K562 (cell line): ENCODE results near the gene PBX2. TPM values are rescaled to one million over a fixed set of nuclear protein-coding genes. Genes with fewer than 3 reads are reported as not detected.
A peak's percentile ranks its signal among the peaks of the same experiment; 100 is the strongest.

Experiments used
- ADNP ChIP-seq: fragments of 200-800 bp; sonication (Bioruptor generic); IDR thresholded peaks from 2 replicates; pipeline ENCODE4 v1.6.1; 2016; ENCODE audit warnings: missing genetic modification characterization, missing compliant biosample characterization
- ARID2 ChIP-seq: fragments of 450-650 bp; IDR thresholded peaks from 2 replicates; pipeline ENCODE4 v1.6.1; 2017; ENCODE audit warnings: antibody characterized with exemption, mild to moderate bottlenecking
- DMBX1 ChIP-seq: fragments of 250-450 bp; sonication (Bioruptor Pico); IDR thresholded peaks from 2 replicates; pipeline ENCODE4 v1.8.0; 2022; ENCODE audit warnings: inconsistent platforms, mild to moderate bottlenecking, moderate library complexity, borderline replicate concordance
- ERF ChIP-seq: fragments of 450-650 bp; formaldehyde crosslinking; IDR thresholded peaks from 2 replicates; pipeline ENCODE4 v1.4.0; 2020; ENCODE audit warnings: mild to moderate bottlenecking, mixed read lengths
- HDAC8 ChIP-seq: fragments of 450-650 bp; IDR thresholded peaks from 2 replicates; pipeline ENCODE4 v1.6.1; 2016; ENCODE audit warnings: mild to moderate bottlenecking, missing genetic modification characterization, moderate library complexity, missing compliant biosample characterization
- KDM4B ChIP-seq, 2 experiments: fragments of 450-650 bp in 1 of 2; sonication (generic) in 1 of 2; IDR thresholded peaks; 2 replicates each; pipeline ENCODE4 v1.6.1; 2016 to 2017; ENCODE audit warnings: borderline replicate concordance in 2 of 2, antibody characterized with exemption in 1 of 2, low read depth in 1 of 2, mild to moderate bottlenecking in 1 of 2
- L3MBTL2 ChIP-seq: fragments of 450-650 bp; IDR thresholded peaks from 2 replicates; pipeline ENCODE4 v1.6.1; 2016; ENCODE audit warnings: mild to moderate bottlenecking, moderate library complexity
- RAD51 ChIP-seq: fragments of 450-650 bp; IDR thresholded peaks from 2 replicates; pipeline ENCODE4 v1.7.1; 2016; ENCODE audit warnings: low read depth, mild to moderate bottlenecking, borderline replicate concordance
- SNRNP70 ChIP-seq: fragments of 200-400 bp; formaldehyde crosslinking; optimal IDR thresholded peaks from 2 replicates; pipeline ENCODE3; 2017; ENCODE audit warnings: low read depth, low read length
- TFAM ChIP-seq: fragments of 250-450 bp; sonication (Bioruptor Pico); conservative IDR thresholded peaks from 2 replicates; pipeline ENCODE4 v1.5.0; 2021; ENCODE audit warnings: mild to moderate bottlenecking, moderate library complexity
- ZNF232 ChIP-seq: sonication (generic); formaldehyde crosslinking; IDR thresholded peaks from 2 replicates; pipeline ENCODE4 v1.8.0; 2022; ENCODE audit warnings: mild to moderate bottlenecking, missing genetic modification reagents
- ZNF695 ChIP-seq: fragments of 450-650 bp; formaldehyde crosslinking; IDR thresholded peaks from 2 replicates; pipeline ENCODE4 v1.4.0; 2020; ENCODE audit warnings: mild to moderate bottlenecking, moderate library complexity
- polyA plus RNA-seq, 8 experiments: library from polyadenylated mRNA; depleted of rRNA in 4 of 8; stranded (reverse) in 5 of 8; unstranded in 3 of 8; fragments of >200 nt; fragmentation: Nextera tagmentation in 2 of 8; fragmentation: Illumina TruSeq in 1 of 8; extraction: Ambion mirVana in 2 of 8; extraction: Trizol in 1 of 8; gene quantifications; 2 replicates each; pipeline versions ENCODE4 v1.2.1 to v1.2.3, GENCODE V29; 2011 to 2014; ENCODE audit warnings: inconsistent platforms in 1 of 8, missing spikeins in 1 of 8
- total RNA-seq, 7 experiments: library from RNA; depleted of rRNA in 6 of 7; stranded (reverse); fragments of >200 nt in 6 of 7; fragmentation: Illumina TruSeq in 2 of 7; extraction: Trizol in 2 of 7; gene quantifications; 2 replicates each; pipeline versions ENCODE4 v1.2.1 to v1.2.3, GENCODE V29; 2011 to 2021; ENCODE audit warnings: low replicate concordance in 1 of 7
- TF ChIP-seq, protein P1 (sequence below), 3 experiments: fragments of 200-800 bp in 1 of 3; sonication (Bioruptor generic) in 1 of 3; sonication (generic) in 1 of 3; formaldehyde crosslinking in 1 of 3; IDR thresholded peaks; 2 replicates each; pipeline versions ENCODE4 v1.6.1 to v1.8.0; 2016 to 2022; ENCODE audit warnings: mild to moderate bottlenecking in 2 of 3, missing compliant biosample characterization in 2 of 3, missing genetic modification characterization in 2 of 3, missing genetic modification reagents in 1 of 3
- TF ChIP-seq, protein P2 (sequence below): fragments of 250-450 bp; sonication (Bioruptor Pico); IDR thresholded peaks from 2 replicates; pipeline ENCODE4 v1.8.0; 2021; ENCODE audit warnings: moderate library complexity, mild to moderate bottlenecking, inconsistent platforms
- TF ChIP-seq, protein P3 (sequence below), 2 experiments: fragments of 200-800 bp in 1 of 2; sonication (Bioruptor generic) in 1 of 2; sonication (generic) in 1 of 2; formaldehyde crosslinking in 1 of 2; IDR thresholded peaks in 1 of 2; conservative IDR thresholded peaks in 1 of 2; 2 replicates each; pipeline versions ENCODE4 v1.5.0 to v1.6.1; 2016 to 2020; ENCODE audit warnings: missing compliant biosample characterization in 1 of 2, missing genetic modification characterization in 1 of 2, missing genetic modification reagents in 1 of 2
- TF ChIP-seq, protein P4 (sequence below): fragments of 450-650 bp; conservative IDR thresholded peaks from 2 replicates; pipeline ENCODE4 v1.6.1; 2016; ENCODE audit warnings: missing genetic modification characterization, low read depth, mild to moderate bottlenecking, missing compliant biosample characterization, moderate library complexity
- TF ChIP-seq, protein P5 (sequence below): fragments of 250-450 bp; sonication (Bioruptor Pico); IDR thresholded peaks from 2 replicates; pipeline ENCODE4 v1.8.0; 2022; ENCODE audit warnings: inconsistent platforms
- TF ChIP-seq, protein P6 (sequence below): fragments of 250-450 bp; sonication (Bioruptor Pico); IDR thresholded peaks from 2 replicates; pipeline ENCODE4 v1.9.0; 2021; ENCODE audit warnings: mild to moderate bottlenecking, inconsistent platforms

Gene PBX2
- total and polyA plus RNA-seq, 9 of the 15 experiments (the other 6 are each of a cell fraction or from before 2014, with no cell fraction given) = 1.9 to 134 (median 62.5) TPM

DNA sequence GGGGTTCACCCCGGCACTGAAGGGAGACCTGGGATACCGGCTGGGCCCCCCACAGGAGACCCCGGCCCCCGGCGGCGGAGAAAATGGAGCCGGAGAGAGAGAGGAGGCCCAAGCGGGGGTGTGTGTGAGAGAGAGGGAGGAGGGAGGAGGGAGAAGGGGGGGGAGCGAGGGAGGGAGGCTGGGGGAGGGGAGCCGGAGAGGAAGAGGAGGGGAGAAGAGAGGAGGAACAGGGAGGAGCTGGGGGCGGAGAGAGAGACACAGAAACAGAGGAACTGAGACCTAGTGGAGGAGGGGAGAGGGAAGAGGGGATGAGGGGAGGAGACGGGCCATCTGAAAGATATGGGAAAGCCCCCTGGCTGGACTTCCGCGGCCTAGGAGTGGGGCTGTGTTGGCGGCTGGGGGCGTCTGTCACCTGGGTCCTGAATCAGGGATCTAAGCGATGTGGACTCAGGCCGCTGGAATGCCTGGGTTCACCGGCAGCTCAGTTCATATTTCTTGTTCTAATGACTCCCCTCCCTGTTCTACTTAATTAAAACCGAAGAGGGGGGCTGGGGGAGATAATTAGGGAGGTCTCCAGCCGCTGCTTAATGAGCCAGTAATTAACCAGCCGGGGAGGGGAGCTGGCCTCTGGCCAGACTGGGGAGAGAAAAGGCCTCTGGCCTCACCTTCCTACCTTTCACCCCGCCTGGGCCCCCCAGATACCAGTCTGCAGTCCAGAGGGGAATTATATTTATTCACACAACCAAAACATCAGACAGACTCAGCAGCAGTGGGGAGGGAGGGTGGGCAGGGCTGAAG is at the start of gene PBX2 (continued):
- TF ChIP-seq, protein P1, sequence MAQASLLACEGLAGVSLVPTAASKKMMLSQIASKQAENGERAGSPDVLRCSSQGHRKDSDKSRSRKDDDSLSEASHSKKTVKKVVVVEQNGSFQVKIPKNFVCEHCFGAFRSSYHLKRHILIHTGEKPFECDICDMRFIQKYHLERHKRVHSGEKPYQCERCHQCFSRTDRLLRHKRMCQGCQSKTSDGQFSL (CRISPR knock-in tag; IDR thresholded peaks at IDR 0.05) = peak; percentile 90
- TF ChIP-seq, protein P1 (tag; IDR thresholded peaks at IDR 0.05) = peak in 1 of 2 experiments; percentile 94; a peak in 2 of 4 replicates
- TF ChIP-seq RAD51 (no peak), ZNF695 (CRISPR knock-in tag) (no peak), L3MBTL2 (no peak), TFAM (CRISPR knock-in tag) (no peak), DMBX1 (CRISPR knock-in tag) (peak; percentile 40; the same call in 1 of the 2 replicates), ERF (no peak), ARID2 (peak; percentile 5; the same call in 1 of the 2 replicates), ADNP (tag) (no peak), KDM4B (IDR thresholded peaks at IDR 0.05; ENCODE audit: borderline replicate concordance in 2 of 2, low read depth in 1 of 2) (no peak; a peak in 1 of 4 replicates), SNRNP70 (no peak), HDAC8 (tag) (no peak), ZNF232 (CRISPR knock-in tag) (no peak)
- TF ChIP-seq, protein P2, sequence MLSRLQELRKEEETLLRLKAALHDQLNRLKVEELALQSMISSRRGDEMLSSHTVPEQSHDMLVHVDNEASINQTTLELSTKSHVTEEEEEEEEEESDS = no peak
- TF ChIP-seq, protein P3, sequence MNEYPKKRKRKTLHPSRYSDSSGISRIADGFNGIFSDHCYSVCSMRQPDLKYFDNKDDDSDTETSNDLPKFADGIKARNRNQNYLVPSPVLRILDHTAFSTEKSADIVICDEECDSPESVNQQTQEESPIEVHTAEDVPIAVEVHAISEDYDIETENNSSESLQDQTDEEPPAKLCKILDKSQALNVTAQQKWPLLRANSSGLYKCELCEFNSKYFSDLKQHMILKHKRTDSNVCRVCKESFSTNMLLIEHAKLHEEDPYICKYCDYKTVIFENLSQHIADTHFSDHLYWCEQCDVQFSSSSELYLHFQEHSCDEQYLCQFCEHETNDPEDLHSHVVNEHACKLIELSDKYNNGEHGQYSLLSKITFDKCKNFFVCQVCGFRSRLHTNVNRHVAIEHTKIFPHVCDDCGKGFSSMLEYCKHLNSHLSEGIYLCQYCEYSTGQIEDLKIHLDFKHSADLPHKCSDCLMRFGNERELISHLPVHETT (CRISPR knock-in tag; conservative IDR thresholded peaks at IDR 0.05 in 1 of 2, IDR thresholded peaks at IDR 0.05 in 1 of 2) = peak in 1 of 2 experiments; percentile 45; a peak in 1 of 4 replicates
- TF ChIP-seq, protein P4, sequence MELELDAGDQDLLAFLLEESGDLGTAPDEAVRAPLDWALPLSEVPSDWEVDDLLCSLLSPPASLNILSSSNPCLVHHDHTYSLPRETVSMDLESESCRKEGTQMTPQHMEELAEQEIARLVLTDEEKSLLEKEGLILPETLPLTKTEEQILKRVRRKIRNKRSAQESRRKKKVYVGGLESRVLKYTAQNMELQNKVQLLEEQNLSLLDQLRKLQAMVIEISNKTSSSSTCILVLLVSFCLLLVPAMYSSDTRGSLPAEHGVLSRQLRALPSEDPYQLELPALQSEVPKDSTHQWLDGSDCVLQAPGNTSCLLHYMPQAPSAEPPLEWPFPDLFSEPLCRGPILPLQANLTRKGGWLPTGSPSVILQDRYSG (tag) = no peak
- TF ChIP-seq, protein P5, sequence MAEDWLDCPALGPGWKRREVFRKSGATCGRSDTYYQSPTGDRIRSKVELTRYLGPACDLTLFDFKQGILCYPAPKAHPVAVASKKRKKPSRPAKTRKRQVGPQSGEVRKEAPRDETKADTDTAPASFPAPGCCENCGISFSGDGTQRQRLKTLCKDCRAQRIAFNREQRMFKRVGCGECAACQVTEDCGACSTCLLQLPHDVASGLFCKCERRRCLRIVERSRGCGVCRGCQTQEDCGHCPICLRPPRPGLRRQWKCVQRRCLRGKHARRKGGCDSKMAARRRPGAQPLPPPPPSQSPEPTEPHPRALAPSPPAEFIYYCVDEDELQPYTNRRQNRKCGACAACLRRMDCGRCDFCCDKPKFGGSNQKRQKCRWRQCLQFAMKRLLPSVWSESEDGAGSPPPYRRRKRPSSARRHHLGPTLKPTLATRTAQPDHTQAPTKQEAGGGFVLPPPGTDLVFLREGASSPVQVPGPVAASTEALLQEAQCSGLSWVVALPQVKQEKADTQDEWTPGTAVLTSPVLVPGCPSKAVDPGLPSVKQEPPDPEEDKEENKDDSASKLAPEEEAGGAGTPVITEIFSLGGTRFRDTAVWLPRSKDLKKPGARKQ (CRISPR knock-in tag) = no peak
- TF ChIP-seq, protein P6, sequence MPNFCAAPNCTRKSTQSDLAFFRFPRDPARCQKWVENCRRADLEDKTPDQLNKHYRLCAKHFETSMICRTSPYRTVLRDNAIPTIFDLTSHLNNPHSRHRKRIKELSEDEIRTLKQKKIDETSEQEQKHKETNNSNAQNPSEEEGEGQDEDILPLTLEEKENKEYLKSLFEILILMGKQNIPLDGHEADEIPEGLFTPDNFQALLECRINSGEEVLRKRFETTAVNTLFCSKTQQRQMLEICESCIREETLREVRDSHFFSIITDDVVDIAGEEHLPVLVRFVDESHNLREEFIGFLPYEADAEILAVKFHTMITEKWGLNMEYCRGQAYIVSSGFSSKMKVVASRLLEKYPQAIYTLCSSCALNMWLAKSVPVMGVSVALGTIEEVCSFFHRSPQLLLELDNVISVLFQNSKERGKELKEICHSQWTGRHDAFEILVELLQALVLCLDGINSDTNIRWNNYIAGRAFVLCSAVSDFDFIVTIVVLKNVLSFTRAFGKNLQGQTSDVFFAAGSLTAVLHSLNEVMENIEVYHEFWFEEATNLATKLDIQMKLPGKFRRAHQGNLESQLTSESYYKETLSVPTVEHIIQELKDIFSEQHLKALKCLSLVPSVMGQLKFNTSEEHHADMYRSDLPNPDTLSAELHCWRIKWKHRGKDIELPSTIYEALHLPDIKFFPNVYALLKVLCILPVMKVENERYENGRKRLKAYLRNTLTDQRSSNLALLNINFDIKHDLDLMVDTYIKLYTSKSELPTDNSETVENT (CRISPR knock-in tag) = no peak
